ENCODE data around the gene CST4.
"Not testable (repeated sequence)": the region's sequence is repeated elsewhere in the genome, so short reads cannot be mapped to it uniquely, and the experiment has no call there.

The CST4 gene

GRCh38 chr20:23640018-23640601 lies 48.7 kb downstream of the CST4 start:
- no peak for DNase-seq

- no peak for DNase-seq
These were observed 49.3 kb downstream of the CST4 start for GRCh38 chr20:23639490-23639958.

GRCh38 chr20:23638309-23638708 lies 50.5 kb downstream of the CST4 start:
- no peak for DNase-seq

- peak; percentile 55 to 90 (median 89) for DNase-seq
These were observed 51.3 kb downstream of the CST4 start, which contains the start of gene CST3 for GRCh38 chr20:23637282-23638221. CST3 (minus strand) TSS chr20:23637955; CDS start chr20:23637862, 93 bp downstream.

GRCh38 chr20:23636908-23637281 lies 51.9 kb downstream of the CST4 start:
- no peak for DNase-seq

- no peak for DNase-seq
These were observed 52.5 kb downstream of the CST4 start for GRCh38 chr20:23636182-23636907.

- not testable (repeated sequence) for DNase-seq
These were observed 53.1 kb downstream of the CST4 start for GRCh38 chr20:23635768-23636090.

Measured in NCI-H1417 (cell line).